HepG2 (cell line): ENCODE measurements around the gene ICAM3. TPM values are rescaled to one million over a fixed set of nuclear protein-coding genes. Genes with fewer than 3 reads are reported as not detected.

Experiments used
- ASH2L ChIP-seq: fragments of 300-600, 200-600 bp; sonication (generic); IDR thresholded peaks from 2 replicates; pipeline ENCODE4 v1.7.0; 2017; ENCODE audit warnings: low read depth, mild to moderate bottlenecking, moderate library complexity, mixed read lengths, low read length; ENCODE audit not compliant: insufficient read length
- ATF1 ChIP-seq: IDR thresholded peaks from 2 replicates; pipeline ENCODE4 v1.6.1; 2016; ENCODE audit warnings: mild to moderate bottlenecking, control low read depth
- BCL6 ChIP-seq: IDR thresholded peaks from 2 replicates; pipeline ENCODE4 v1.6.1; 2016; ENCODE audit warnings: missing genetic modification reagents, missing compliant biosample characterization
- ELF4 ChIP-seq: sonication (generic); formaldehyde crosslinking; IDR thresholded peaks from 2 replicates; pipeline ENCODE4 v1.5.0; 2020; ENCODE audit warnings: missing genetic modification reagents, mild to moderate bottlenecking, moderate library complexity, borderline replicate concordance
- HDAC6 ChIP-seq: fragments of 200-600 bp; sonication (generic); IDR thresholded peaks from 2 replicates; pipeline ENCODE4 v1.7.0; 2017; ENCODE audit warnings: mild to moderate bottlenecking, antibody characterized with exemption, low read length, low read depth
- KDM1A ChIP-seq: IDR thresholded peaks from 2 replicates; pipeline ENCODE4 v1.6.1; 2016; ENCODE audit warnings: missing compliant biosample characterization
- MAFG ChIP-seq: sonication (generic); formaldehyde crosslinking; IDR thresholded peaks from 2 replicates; pipeline ENCODE4 v1.5.1; 2020; ENCODE audit warnings: mild to moderate bottlenecking, missing genetic modification reagents
- PHB2 ChIP-seq: fragments of 450-650 bp; IDR thresholded peaks from 2 replicates; pipeline ENCODE4 v1.6.1; 2018; ENCODE audit not compliant: partially characterized antibody
- TCF12 ChIP-seq, 2 experiments: fragments of 450-650 bp in 1 of 2; sonication (generic) in 1 of 2; formaldehyde crosslinking in 1 of 2; IDR thresholded peaks; 2 replicates each; pipeline versions ENCODE4 v1.6.1 to v1.8.0; 2017 to 2022; ENCODE audit warnings: antibody characterized with exemption in 1 of 2, mild to moderate bottlenecking in 1 of 2, missing genetic modification reagents in 1 of 2, moderate library complexity in 1 of 2
- ZNF124 ChIP-seq: sonication (generic); formaldehyde crosslinking; IDR thresholded peaks from 2 replicates; pipeline ENCODE4 v1.4.0; 2020; ENCODE audit warnings: missing genetic modification reagents
- ZNF160 ChIP-seq: sonication (generic); formaldehyde crosslinking; IDR thresholded peaks from 2 replicates; pipeline ENCODE4 v1.8.0; 2022; ENCODE audit warnings: mild to moderate bottlenecking, inconsistent platforms, missing genetic modification reagents
- ZNF337 ChIP-seq: sonication (generic); formaldehyde crosslinking; IDR thresholded peaks from 2 replicates; pipeline ENCODE4 v1.5.1; 2020; ENCODE audit warnings: missing genetic modification reagents, low read depth, mild to moderate bottlenecking, borderline replicate concordance
- polyA plus RNA-seq, 8 experiments: library from polyadenylated mRNA; depleted of rRNA in 3 of 8; stranded (reverse) in 7 of 8; unstranded in 1 of 8; fragments of >200 nt; fragmentation: Illumina TruSeq in 4 of 8; extraction: Trizol in 4 of 8; gene quantifications; 2 replicates each; pipeline versions ENCODE4 v1.2.1 to v1.2.3, GENCODE V29; 2011 to 2016; ENCODE audit warnings: low read depth in 4 of 8, missing spikeins in 1 of 8, mixed read lengths in 1 of 8; ENCODE audit not compliant: insufficient read depth in 1 of 8
- total RNA-seq, 5 experiments: library from RNA; depleted of rRNA; stranded (reverse); fragments of >200 nt; fragmentation: Illumina TruSeq; extraction: Trizol; gene quantifications; 2 replicates each; pipeline ENCODE4 v1.2.3, GENCODE V29; 2016; ENCODE audit warnings: low read depth in 1 of 5
- TF ChIP-seq, protein P1 (sequence below): sonication (generic); formaldehyde crosslinking; IDR thresholded peaks from 2 replicates; pipeline ENCODE4 v1.5.0; 2020; ENCODE audit warnings: missing genetic modification reagents, mild to moderate bottlenecking, borderline replicate concordance
- TF ChIP-seq, protein P2 (sequence below): sonication (generic); formaldehyde crosslinking; IDR thresholded peaks from 2 replicates; pipeline ENCODE4 v1.4.0; 2020; ENCODE audit warnings: missing genetic modification reagents, mild to moderate bottlenecking, borderline replicate concordance
- TF ChIP-seq, protein P3 (sequence below): sonication (generic); formaldehyde crosslinking; IDR thresholded peaks from 2 replicates; pipeline ENCODE4 v1.4.0; 2020; ENCODE audit warnings: missing genetic modification reagents, borderline replicate concordance
- TF ChIP-seq, protein P4 (sequence below): sonication (generic); formaldehyde crosslinking; IDR thresholded peaks from 2 replicates; pipeline ENCODE4 v1.8.0; 2022; ENCODE audit warnings: missing genetic modification reagents, mild to moderate bottlenecking, moderate library complexity, borderline replicate concordance

Gene ICAM3
- total and polyA plus RNA-seq, 2 of the 13 experiments (the other 11 are each of a cell fraction or from before 2014, with no cell fraction given), result 14.1 to 21.0 TPM

DNA sequence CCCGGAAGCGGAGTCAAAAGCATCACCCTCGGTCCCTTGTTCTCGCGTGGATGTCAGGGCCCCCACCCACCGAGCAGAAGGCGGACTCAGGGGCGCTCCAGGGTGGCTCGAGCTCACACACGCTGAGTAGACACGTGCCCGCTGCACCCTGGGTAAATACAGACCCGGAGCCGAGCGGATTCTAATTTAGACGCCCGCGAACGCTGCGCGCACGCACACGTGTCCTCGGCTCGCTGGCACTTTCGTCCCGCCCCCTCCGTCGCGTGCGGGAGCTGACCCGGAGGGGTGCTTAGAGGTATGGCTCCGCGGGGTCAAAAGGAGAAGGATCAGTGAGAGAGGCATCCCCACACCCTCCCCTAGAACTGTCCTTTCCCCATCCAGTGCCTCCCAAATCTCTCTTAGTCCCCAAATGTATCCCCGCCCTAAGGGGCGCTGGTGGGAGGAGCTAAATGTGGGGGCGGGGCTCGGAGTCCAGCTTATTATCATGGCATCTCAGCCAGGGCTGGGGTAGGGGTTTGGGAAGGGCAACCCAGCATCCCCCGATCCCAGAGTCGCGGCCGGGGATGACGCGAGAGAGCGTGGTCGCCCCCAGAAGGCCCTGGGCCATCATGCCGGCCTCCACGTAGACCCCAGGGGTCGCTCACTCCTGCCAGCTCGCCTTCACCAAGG, 50.1 kb downstream of the ICAM3 start (continued):
- TF ChIP-seq, protein P1, sequence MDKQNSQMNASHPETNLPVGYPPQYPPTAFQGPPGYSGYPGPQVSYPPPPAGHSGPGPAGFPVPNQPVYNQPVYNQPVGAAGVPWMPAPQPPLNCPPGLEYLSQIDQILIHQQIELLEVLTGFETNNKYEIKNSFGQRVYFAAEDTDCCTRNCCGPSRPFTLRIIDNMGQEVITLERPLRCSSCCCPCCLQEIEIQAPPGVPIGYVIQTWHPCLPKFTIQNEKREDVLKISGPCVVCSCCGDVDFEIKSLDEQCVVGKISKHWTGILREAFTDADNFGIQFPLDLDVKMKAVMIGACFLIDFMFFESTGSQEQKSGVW, result no peak
- no peak for TF ChIP-seq MAFG (CRISPR knock-in tag)
- TF ChIP-seq ATF1 (CRISPR knock-in tag), result no peak
- no peak for TF ChIP-seq BCL6
- no peak for TF ChIP-seq ZNF124 (CRISPR knock-in tag)
- TF ChIP-seq ELF4 (CRISPR knock-in tag), result no peak
- TF ChIP-seq HDAC6, result no peak
- TF ChIP-seq ZNF337 (CRISPR knock-in tag), result no peak
- TF ChIP-seq PHB2, result no peak
- no peak for TF ChIP-seq ZNF160 (CRISPR knock-in tag)
- TF ChIP-seq, protein P2, sequence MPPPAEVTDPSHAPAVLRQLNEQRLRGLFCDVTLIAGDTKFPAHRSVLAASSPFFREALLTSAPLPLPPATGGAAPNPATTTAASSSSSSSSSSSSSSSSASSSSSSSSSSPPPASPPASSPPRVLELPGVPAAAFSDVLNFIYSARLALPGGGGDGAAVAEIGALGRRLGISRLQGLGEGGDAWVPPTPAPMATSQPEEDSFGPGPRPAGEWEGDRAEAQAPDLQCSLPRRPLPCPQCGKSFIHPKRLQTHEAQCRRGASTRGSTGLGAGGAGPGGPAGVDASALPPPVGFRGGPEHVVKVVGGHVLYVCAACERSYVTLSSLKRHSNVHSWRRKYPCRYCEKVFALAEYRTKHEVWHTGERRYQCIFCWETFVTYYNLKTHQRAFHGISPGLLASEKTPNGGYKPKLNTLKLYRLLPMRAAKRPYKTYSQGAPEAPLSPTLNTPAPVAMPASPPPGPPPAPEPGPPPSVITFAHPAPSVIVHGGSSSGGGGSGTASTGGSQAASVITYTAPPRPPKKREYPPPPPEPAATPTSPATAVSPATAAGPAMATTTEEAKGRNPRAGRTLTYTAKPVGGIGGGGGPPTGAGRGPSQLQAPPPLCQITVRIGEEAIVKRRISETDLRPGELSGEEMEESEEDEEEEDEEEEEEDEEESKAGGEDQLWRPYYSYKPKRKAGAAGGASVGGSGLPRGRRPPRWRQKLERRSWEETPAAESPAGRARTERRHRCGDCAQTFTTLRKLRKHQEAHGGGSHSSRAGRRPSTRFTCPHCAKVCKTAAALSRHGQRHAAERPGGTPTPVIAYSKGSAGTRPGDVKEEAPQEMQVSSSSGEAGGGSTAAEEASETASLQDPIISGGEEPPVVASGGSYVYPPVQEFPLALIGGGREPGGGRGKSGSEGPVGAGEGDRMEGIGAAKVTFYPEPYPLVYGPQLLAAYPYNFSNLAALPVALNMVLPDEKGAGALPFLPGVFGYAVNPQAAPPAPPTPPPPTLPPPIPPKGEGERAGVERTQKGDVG, result peak; percentile 65; the same call in 1 of the 2 replicates
- TF ChIP-seq ASH2L, result no peak
- TF ChIP-seq, protein P3, sequence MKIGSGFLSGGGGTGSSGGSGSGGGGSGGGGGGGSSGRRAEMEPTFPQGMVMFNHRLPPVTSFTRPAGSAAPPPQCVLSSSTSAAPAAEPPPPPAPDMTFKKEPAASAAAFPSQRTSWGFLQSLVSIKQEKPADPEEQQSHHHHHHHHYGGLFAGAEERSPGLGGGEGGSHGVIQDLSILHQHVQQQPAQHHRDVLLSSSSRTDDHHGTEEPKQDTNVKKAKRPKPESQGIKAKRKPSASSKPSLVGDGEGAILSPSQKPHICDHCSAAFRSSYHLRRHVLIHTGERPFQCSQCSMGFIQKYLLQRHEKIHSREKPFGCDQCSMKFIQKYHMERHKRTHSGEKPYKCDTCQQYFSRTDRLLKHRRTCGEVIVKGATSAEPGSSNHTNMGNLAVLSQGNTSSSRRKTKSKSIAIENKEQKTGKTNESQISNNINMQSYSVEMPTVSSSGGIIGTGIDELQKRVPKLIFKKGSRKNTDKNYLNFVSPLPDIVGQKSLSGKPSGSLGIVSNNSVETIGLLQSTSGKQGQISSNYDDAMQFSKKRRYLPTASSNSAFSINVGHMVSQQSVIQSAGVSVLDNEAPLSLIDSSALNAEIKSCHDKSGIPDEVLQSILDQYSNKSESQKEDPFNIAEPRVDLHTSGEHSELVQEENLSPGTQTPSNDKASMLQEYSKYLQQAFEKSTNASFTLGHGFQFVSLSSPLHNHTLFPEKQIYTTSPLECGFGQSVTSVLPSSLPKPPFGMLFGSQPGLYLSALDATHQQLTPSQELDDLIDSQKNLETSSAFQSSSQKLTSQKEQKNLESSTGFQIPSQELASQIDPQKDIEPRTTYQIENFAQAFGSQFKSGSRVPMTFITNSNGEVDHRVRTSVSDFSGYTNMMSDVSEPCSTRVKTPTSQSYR, result no peak
- no peak for TF ChIP-seq KDM1A (CRISPR knock-in tag)
- no peak for TF ChIP-seq TCF12 (IDR thresholded peaks at IDR 0.05)
- TF ChIP-seq TCF12 (CRISPR knock-in tag; IDR thresholded peaks at IDR 0.05), result no peak
- TF ChIP-seq, protein P4, sequence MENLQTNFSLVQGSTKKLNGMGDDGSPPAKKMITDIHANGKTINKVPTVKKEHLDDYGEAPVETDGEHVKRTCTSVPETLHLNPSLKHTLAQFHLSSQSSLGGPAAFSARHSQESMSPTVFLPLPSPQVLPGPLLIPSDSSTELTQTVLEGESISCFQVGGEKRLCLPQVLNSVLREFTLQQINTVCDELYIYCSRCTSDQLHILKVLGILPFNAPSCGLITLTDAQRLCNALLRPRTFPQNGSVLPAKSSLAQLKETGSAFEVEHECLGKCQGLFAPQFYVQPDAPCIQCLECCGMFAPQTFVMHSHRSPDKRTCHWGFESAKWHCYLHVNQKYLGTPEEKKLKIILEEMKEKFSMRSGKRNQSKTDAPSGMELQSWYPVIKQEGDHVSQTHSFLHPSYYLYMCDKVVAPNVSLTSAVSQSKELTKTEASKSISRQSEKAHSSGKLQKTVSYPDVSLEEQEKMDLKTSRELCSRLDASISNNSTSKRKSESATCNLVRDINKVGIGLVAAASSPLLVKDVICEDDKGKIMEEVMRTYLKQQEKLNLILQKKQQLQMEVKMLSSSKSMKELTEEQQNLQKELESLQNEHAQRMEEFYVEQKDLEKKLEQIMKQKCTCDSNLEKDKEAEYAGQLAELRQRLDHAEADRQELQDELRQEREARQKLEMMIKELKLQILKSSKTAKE, result no peak
